Right lobe of liver (tissue), 6 donors: ENCODE data around the gene DSCAML1. TPM values are rescaled to one million over a fixed set of nuclear protein-coding genes. Genes with fewer than 3 reads are reported as not detected.
"Not testable (repeated sequence)": the region's sequence is repeated elsewhere in the genome, so short reads cannot be mapped to it uniquely, and the experiment has no call there.

ENCODE experiments used
- ATAC-seq, 4 donors: fragments of 200-7000 bp; cut with Tn5 transposase; one replicate each; pipeline ENCODE4 v1.9.1; 2020; ENCODE audit warnings: mild to moderate bottlenecking in 4 of 4, moderate library complexity in 4 of 4
- DNase-seq, 3 donors: peaks; one replicate each; pipeline ENCODE4 v3.0.0-alpha.2; 2020
- H3K27ac ChIP-seq, 3 donors: fragments of 200-600 bp; one replicate each; pipeline ENCODE4 v1.8.0; 2022
- H3K27me3 ChIP-seq, 2 donors: fragments of 200-600 bp; one replicate each; pipeline ENCODE4 v1.8.0; 2022
- H3K36me3 ChIP-seq, 4 donors: fragments of 200-600 bp; sonication (generic) in 1 of 4; one replicate each; pipeline versions ENCODE4 v1.5.1 to v1.8.0; 2017 to 2022; ENCODE audit warnings: control low read depth in 1 of 4
- H3K4me1 ChIP-seq, 4 donors: fragments of 200-600 bp; sonication (generic) in 1 of 4; one replicate each; pipeline versions ENCODE4 v1.5.1 to v1.8.0; 2017 to 2022; ENCODE audit warnings: control low read depth in 1 of 4
- H3K4me3 ChIP-seq, 3 donors: fragments of 200-600 bp; one replicate each; pipeline ENCODE4 v1.8.0; 2022
- H3K9me3 ChIP-seq, 4 donors: fragments of 200-600 bp; sonication (generic) in 1 of 4; one replicate each; pipeline versions ENCODE4 v1.5.1 to v1.8.0; 2017 to 2022; ENCODE audit warnings: control low read depth in 1 of 4
- POLR2A ChIP-seq: fragments of 450-650 bp; IDR thresholded peaks from one replicate; pipeline ENCODE4 v1.6.1; 2017; ENCODE audit warnings: antibody characterized with exemption, mild to moderate bottlenecking
- WGBS: methylation state at CpG from one replicate; pipeline ENCODE4 v1.1.6; 2018; ENCODE audit warnings: low coverage, low lambda C conversion rate; ENCODE audit not compliant: insufficient coverage; ENCODE audit errors: missing lambda C conversion rate; 5-methylcytosine and 5-hydroxymethylcytosine counted together
- intact Hi-C, 2 donors: fragments of 100-400 bp; cut with DNase I; formaldehyde crosslinking; loops; one replicate each; pipeline versions ENCODE4 v1.11.2 to v1.14.1; 2022
- total RNA-seq, 6 experiments: library from RNA; depleted of rRNA in 2 of 6; stranded (reverse); fragments of >200 nt in 2 of 6; fragmentation: NEBNext Ultra II Directional in 3 of 6; extraction: Animal tissue kit (Norgen Biotek cat#: 25700) in 3 of 6; gene quantifications; one replicate each; pipeline versions ENCODE4 v1.1.0 to v1.2.4, GENCODE V29; 2016 to 2023
- TF ChIP-seq, protein P1 (sequence below), 4 donors: fragments of 200-600 bp in 3 of 4; fragments of 450-650 bp in 1 of 4; IDR thresholded peaks; one replicate each; pipeline versions ENCODE4 v1.5.1 to v1.8.0; 2016 to 2022; ENCODE audit warnings: antibody characterized with exemption in 4 of 4, mild to moderate bottlenecking in 2 of 4
- donor health status: DM: no; HTN: yes; CAD: no.
- donor health status: DM: no; HTN: no; CAD: no.
- donor health status: DM: no; HTN: no; CAD: no.
- donor health status: DM: no; HTN: yes; CAD: no.
- donor health status: DM: no; HTN: yes; CAD: no.

Gene DSCAML1
- total RNA-seq, 6 experiments from 2014 or later = 0.06 to 0.92 (median 0.22) TPM; not detected in 1

DNA sequence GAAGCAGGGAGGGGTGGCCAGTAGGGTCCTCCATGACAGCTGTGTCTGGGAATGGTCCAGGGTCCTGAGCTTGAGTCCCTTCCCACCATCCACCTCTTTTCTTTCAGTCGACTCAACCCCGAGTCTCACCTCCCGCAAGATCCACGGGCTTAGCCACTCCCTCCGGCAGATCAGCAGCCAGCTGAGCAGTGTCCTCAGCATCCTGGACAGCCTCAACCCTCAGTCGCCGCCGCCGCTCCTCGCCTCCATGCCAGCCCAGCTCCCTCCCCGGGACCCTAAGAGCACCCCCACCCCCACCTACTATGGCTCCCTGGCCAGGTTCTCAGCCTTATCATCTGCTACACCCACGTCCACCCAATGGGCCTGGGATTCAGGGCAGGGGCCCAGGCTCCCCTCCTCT, 387.5 kb downstream of the DSCAML1 start:
- Histone ChIP-seq H3K36me3 (peaks cover 0 to 12% (median 8%) of the 10 kb centered on the region in 4 donors), H3K4me3 (no peak overlapping the region), H3K9me3 (no peaks in the 10 kb centered on the region), H3K27me3 (no peaks in the 10 kb centered on the region), H3K27ac (no peak overlapping the region), H3K4me1 (no peaks in the 10 kb centered on the region)
- DNase-seq (no peak), ATAC-seq (peak in 1 of 4 donors; percentile 21)
- 90% methylated on average over 5 of the region's 12 CpGs for WGBS
- intact Hi-C loops = no loop called here
- TF ChIP-seq POLR2A = no peak
- TF ChIP-seq, protein P1, sequence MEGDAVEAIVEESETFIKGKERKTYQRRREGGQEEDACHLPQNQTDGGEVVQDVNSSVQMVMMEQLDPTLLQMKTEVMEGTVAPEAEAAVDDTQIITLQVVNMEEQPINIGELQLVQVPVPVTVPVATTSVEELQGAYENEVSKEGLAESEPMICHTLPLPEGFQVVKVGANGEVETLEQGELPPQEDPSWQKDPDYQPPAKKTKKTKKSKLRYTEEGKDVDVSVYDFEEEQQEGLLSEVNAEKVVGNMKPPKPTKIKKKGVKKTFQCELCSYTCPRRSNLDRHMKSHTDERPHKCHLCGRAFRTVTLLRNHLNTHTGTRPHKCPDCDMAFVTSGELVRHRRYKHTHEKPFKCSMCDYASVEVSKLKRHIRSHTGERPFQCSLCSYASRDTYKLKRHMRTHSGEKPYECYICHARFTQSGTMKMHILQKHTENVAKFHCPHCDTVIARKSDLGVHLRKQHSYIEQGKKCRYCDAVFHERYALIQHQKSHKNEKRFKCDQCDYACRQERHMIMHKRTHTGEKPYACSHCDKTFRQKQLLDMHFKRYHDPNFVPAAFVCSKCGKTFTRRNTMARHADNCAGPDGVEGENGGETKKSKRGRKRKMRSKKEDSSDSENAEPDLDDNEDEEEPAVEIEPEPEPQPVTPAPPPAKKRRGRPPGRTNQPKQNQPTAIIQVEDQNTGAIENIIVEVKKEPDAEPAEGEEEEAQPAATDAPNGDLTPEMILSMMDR (IDR thresholded peaks at IDR 0.05) = no peak

DNA sequence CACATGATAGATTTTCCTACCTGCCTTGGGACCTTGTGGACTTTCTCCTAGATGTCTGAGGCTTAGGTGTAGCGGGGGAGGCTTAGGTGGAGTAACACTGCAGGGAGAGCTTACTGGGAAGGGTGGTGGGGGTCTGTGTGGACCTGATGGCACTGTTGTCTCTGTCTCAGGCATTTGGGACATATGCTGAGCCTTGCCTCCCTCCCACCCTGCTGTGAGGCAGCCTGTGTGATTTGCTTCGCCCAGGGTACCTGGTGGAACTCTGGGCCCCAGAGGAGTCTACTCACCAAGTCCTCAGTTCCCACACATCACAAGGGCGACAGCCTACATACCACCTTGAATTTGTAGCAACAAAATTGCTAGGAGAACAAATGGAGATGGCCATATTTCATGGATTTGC, 388.7 kb downstream of the DSCAML1 start:
- TF ChIP-seq, protein P1 (IDR thresholded peaks at IDR 0.05) = no peak
- TF ChIP-seq POLR2A = no peak
- no peak for ATAC-seq
- no peak overlapping the region for H3K4me3 ChIP-seq
- H3K36me3 ChIP-seq = peaks cover 0 to 15% (median 8%) of the 10 kb centered on the region in 4 donors
- no peak overlapping the region for H3K27ac ChIP-seq
- no peaks in the 10 kb centered on the region for H3K27me3 ChIP-seq
- no peaks in the 10 kb centered on the region for H3K9me3 ChIP-seq
- DNase-seq = peak in 1 of 3 donors; percentile 2
- 100% methylated on average over 1 of the region's 3 CpGs for WGBS
- intact Hi-C loops = no loop called here
- no peaks in the 10 kb centered on the region for H3K4me1 ChIP-seq

DNA sequence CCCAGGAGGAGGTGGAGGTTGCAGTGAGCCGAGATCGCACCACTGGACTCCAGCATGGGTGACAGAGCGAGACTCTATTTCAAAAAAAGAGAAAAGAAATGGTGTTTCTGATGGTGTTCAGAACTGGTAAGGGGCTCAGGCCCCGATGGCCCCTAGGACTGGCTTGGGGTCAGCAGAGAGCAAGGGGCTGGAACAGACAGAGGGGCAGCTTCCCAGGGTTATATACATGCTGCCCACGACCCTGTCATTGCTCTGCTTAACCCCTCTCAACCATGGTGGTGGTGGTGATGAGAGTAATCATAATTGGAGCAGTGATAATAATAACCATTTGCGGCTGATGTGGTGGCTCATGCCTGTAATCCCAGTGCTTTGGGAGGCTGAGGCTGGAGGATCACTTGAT, 390.0 kb downstream of the DSCAML1 start:
- no peak for DNase-seq
- TF ChIP-seq, protein P1 (IDR thresholded peaks at IDR 0.05) = no peak
- no peak for TF ChIP-seq POLR2A

DNA sequence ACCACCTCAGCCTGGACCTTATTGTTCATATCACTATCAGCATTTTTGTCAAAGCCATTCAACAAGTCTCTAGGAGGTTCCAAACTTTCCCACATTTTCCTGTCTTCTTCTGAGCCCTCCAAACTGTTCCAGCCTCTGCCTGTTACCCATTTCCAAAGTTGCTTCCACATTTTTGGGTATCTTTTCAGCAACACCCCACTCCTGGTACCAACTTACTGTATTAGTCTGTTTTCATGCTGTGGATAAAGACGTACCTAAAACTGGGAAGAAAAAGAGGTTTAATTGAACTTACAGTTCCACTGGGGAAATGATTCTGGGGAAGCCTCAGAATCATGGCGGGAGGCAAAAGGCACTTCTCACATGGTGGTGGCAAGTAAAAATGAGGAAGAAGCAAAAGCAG, 391.1 kb downstream of the DSCAML1 start:
- WGBS = 94% methylated on average over 2 of the region's 2 CpGs
- H3K4me3 ChIP-seq, intact Hi-C loops, ATAC-seq, H3K27ac ChIP-seq, H3K9me3 ChIP-seq, H3K27me3 ChIP-seq, H3K4me1 ChIP-seq, DNase-seq: not testable (repeated sequence)
- peaks cover 0 to 15% (median 8%) of the 10 kb centered on the region in 4 donors for H3K36me3 ChIP-seq

More for the DNA sequence above, 390.0 kb downstream of the DSCAML1 start:
- no peaks in the 10 kb centered on the region for H3K4me1 ChIP-seq
- no peaks in the 10 kb centered on the region for H3K9me3 ChIP-seq
- no peak overlapping the region for H3K4me3 ChIP-seq
- H3K27me3 ChIP-seq = no peaks in the 10 kb centered on the region
- H3K36me3 ChIP-seq = peaks cover 0 to 15% (median 8%) of the 10 kb centered on the region in 4 donors
- 94% methylated on average over 5 of the region's 6 CpGs for WGBS
- no peak overlapping the region for H3K27ac ChIP-seq
- no peak for ATAC-seq
- intact Hi-C loops = no loop called here

DNA sequence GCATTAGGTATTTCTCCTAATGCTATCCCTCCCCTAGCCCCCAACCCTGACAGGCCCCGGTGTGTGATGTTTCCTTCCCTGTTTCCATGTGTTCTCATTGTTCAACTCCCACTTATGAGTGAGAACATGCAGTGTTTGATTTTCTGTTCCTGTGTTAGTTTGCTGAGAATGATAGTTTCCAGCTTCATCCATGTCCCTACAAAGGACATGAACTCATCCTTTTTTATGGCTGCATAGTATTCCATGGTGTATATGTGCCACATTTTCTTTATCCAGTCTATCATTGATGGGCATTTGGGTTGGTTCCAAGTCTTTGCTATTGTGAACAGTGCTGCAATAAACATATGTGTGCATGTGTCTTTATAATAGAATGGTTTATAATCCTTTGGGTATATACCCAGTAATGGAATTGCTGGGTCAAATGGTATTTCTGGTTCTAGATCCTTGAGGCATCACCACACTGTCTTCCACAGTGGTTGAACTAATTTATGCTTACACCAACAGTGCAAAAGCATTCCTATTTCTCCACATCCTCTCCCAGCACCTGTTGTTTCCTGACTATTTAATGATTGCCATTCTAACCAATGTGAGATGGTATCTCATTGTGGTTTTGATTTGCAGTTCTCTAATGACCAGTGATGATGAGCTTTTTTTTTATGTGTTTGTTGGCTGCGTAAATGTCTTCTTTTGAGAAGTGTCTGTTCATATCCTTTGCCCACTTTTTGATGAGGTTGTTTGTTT, 397.7 kb downstream of the DSCAML1 start:
- 92% methylated on average over 2 of the region's 2 CpGs for WGBS
- intact Hi-C loops, H3K9me3 ChIP-seq: not testable (repeated sequence)

DNA sequence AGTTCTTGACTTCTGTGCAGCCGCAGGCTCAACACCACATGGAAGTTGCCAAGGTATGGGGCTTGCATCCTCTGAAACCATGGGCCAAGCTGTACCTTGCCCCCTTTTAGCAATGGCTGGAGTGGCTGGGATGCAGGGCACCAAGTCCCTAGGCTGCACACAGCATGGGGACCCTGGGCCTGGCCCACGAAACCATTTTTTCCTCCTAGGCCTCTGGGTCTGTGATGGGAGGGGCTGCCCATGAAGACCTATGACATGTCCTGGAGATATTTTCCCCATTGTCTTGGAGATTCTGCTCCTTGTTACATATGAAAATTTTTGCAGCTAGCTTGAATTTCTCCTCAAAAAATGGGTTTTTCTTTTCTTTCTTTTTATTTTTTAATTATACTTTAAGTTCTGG, 398.4 kb downstream of the DSCAML1 start:
- H3K27ac ChIP-seq, H3K9me3 ChIP-seq, H3K4me1 ChIP-seq, H3K4me3 ChIP-seq, intact Hi-C loops, ATAC-seq, H3K27me3 ChIP-seq: not testable (repeated sequence)
- DNase-seq = peak in 1 of 3 donors; percentile 15
- 83% methylated on average over 1 of the region's 2 CpGs for WGBS
- H3K36me3 ChIP-seq = peaks cover 0 to 20% (median 4%) of the 10 kb centered on the region in 4 donors

More for the DNA sequence above, 397.7 kb downstream of the DSCAML1 start:
- DNase-seq, ATAC-seq, H3K27me3 ChIP-seq, H3K4me3 ChIP-seq, H3K27ac ChIP-seq, H3K4me1 ChIP-seq: not testable (repeated sequence)
- H3K36me3 ChIP-seq = peaks cover 0 to 16% (median 4%) of the 10 kb centered on the region in 4 donors
